GM19468 (cell line): Measurements from ENCODE around the gene KIF23.

Experiments used
- ATAC-seq: cut with Tn5 transposase; IDR thresholded peaks from one replicate; pipeline ENCODE4 v1.9.1; 2021; ENCODE audit warnings: mild to moderate bottlenecking, moderate library complexity, moderate number of reproducible peaks; ENCODE audit not compliant: unreplicated experiment; ENCODE audit errors: extremely low read depth

Gene KIF23

DNA sequence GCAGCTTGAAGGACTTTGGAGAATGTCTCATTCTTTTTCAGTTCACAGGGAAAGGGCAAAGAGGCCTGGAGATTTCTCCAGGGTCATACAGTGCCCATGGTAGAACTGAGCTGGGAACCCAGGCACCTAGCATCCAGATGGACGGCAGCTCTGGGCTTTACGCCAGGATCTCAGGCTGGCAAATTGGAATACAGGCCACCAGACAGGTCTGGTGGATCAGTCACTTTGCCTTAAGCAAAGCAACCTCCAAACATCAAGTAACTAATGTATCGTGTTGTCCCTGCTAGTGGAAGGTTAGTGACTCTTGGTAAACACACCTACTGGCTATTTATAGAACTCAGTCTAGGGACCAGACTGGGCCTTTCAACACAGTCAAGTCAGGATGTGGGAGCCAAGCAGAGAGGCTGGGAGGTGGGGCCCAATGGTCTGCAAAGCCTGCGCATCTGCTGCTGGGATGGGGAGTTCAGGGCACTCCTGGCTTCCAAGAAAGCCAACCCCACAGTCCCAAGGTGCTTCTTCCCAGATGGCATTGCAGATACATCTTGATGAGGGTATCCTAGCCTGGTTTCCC, 68.6 kb downstream of the KIF23 start:
- no peak for ATAC-seq

DNA sequence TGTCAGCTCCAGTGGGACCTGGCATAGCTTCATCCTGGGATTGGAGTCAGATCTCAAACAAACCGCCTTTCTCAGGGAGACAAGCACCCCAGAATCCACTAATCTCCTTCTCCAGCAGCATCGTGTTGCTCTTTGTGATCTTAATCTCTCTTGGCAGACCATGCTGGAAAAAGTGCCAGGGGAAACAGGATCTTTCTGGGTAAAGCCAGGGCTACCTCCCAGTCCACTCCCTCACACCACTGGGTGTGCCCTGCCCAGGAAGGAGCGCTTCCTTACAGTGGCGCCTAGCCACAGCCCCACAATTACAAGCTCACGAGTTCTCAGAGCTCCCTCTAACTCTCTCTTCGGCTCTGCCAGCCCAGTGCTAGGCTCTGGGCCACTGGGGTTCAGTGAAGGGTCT, 70.7 kb downstream of the KIF23 start:
- ATAC-seq, result no peak

DNA sequence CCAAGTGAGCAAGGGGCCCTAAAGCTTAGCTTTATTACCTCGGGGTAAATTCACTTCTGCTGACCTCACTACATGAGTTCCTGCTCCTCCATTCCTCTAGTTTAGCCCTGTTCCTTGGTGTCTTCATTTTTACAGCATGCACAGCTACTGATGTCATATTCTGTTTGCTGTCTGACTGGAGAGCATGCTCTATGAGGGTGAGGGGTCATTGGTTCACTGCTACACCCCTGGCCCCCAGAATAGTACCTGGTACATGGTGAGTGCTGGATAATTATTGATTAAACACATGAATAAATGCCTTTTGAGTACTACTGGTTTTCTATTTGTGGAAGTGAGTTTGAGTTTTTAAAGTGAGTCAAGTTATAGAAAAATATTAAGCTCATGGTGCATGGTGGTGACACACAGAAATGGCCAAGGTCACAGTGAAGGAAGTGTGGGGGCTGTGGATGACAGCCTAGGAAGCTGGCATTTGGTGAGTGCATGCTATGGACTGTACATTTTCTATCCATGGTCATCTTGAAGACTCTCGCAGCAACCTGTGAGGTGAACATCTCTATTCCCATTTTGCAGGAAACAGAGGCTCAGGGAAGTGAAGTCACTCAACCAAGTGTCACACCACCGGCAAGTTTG, 72.4 kb downstream of the KIF23 start:
- no peak for ATAC-seq

DNA sequence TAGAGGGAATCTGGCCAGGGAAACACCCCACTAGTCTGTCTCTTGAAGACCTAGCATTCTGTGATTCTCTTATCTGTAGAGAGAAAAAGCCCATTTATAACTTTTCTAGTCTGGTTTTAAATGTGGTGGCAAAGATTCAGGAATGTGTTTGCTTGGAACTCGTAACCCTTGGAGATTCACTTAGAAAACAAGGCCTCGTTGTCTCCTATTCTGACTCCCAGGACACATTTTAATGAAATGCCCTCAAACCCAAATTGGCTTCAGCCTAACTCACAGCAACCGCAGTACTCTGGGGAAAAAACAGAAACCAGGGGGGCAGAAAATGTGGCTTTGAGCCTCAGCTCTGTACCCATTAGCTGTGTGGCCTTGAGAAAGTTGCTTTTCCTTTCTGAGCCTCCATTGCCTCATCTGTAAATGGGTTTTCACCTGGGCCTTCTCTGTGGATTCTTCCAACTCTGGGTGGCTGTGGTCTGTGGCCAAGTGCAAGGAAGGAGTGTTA, 75.0 kb downstream of the KIF23 start:
- no peak for ATAC-seq

DNA sequence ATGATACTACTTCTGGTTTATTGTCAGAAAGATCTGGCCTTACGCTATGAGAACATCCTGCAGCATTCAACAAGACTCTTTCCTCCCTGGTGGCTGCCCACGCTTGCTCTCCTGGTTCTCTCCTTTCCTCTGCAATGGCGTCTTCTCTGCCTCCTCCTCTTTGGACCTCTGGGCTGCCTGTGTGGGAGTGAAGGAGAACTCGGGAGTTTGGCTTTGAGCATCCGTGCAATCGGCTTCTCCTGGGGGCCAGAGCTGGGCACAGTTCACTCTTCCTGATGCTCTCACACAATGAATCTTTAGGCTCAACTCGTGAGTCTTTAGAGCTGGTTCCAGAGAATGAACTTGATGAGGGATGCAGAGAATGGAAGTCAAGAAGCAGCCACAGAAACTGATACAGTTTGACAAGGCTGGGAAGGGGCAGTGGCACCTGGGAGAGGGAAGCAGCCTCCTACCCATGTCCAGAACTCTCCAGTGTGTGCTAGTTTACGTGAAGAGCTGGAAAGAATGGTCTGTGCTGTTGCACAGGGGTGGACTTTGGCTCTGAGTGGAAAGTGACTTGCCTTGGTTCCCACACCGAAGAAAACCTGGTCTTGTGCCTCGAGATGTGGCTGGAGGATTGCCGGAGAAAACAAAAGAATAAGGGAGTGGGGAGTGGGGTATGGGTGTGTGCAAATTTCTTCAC, 76.3 kb downstream of the KIF23 start:
- ATAC-seq, result no peak

DNA sequence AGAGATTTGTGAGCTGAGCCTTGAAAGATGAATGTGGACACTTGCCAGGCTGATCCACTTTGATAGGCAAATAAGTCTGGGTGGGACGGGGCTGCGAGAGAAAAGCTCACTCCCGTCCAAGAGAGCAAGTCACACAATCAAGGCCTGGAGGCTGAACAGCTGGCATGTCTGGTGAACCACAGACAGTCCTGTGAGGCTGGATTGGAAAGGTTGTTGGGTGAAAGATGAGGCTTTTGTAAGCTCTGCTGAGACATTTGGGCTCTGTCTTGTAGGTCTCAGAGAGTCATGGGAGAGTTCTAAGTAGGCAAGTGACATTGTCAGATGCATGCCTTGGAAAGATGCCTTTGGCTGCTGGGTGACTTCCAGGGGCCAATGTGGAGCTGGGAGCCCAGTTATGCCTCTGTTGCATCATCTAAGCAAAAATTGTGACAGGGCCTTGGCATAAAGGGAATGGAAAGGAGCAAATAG, 76.9 kb downstream of the KIF23 start:
- no peak for ATAC-seq

DNA sequence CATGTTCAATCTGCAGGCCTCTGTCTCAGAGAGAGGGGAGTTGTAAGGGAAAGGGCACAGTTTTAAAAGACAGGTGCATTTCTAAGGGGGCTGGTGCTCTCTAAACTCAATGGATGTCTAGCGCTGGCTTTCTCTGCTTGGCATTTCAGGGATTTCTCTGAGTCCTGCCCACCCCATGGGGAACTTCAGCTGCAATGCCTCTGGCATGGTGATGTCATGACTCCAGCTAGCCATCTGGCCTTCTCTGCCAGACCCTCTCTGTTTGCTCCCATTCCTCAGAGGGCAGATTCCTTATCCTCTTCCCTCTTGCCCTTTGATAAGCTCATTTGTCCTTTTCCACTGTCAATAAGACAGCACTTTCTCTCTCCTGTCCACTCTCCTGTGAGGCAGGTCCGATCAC, 79.3 kb downstream of the KIF23 start:
- no peak for ATAC-seq

DNA sequence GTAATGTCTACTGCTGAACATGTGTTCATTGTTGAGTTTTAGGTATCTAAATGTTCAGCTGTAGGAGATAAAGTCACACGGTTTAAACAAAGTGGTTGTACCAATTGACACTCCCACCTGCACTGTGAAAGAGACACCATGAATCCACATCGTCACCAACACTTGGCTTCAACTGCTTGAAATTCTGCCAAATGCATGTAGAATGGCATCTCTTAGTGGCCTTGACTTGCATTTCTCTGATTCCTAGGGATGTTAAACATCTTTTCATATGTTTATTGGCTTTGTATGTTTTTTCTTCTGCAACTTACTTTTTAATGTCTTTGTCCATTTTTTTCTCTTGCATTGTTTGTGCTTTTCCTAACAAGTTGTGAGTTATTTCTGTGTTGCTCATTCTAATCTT, 81.9 kb downstream of the KIF23 start:
- no peak for ATAC-seq

DNA sequence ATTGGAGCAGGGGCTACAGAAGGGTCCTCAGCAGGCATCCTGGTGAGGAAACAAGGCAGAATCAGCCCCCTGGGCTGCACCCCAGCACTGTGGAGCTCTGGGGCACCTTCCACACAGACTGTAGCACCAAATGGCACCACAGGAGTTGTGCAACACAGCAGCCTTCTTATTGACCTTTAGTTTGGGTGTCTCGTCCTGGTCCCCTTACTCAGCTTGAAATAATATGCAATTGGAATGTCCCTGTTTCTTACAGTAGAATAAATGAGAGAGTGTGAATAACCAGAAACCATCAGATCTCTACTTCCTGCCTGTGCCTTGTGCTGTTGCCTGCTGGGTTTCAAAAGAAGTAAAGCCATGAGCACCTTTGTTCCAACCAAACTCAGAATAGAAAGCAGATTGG, 82.9 kb downstream of the KIF23 start:
- no peak for ATAC-seq

DNA sequence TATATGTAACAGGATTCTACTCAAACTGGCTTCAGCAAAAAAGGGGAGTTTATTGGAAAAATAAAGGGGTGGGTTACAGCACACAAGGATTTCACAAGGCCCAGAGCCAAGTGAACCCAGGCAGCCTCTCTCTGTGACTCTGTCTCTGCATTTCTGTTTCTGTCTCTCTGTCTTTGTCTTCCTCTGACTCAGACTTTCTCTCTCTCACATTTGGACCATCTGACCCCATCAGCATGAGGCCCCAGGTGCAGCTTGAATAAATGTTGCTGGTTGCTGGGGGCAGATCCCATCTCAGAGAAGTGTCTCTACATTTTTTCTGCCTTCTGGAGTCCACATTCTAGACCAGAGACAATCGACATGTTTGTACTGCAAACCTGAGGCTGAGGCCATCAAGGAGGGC, 83.5 kb downstream of the KIF23 start:
- no peak for ATAC-seq
